Thoracic aorta (tissue), 2 donors: Measurements from ENCODE around the gene PCYT1B. TPM values are rescaled to one million over a fixed set of nuclear protein-coding genes. Genes with fewer than 3 reads are reported as not detected.

Experiments
- ATAC-seq: fragments of 150-250 bp; one replicate; pipeline ENCODE4 v1.8.0; 2017; ENCODE audit warnings: low read depth; ENCODE audit not compliant: insufficient number of reproducible peaks, low FRiP score
- DNase-seq: peaks from one replicate; pipeline ENCODE4 v3.0.0-alpha.2; 2020; ENCODE audit warnings: low spot score
- H3K27ac ChIP-seq, 2 donors: fragments of 200-600 bp; sonication (generic); 1 replicate in 1 of 2; 2 replicates in 1 of 2; pipeline ENCODE4 v1.5.1; 2016; ENCODE audit warnings: mild to moderate bottlenecking in 2 of 2, moderate library complexity in 2 of 2
- H3K27me3 ChIP-seq: fragments of 200-600 bp; sonication (generic); replicated peaks from 2 replicates; pipeline ENCODE4 v1.6.0; 2016; ENCODE audit warnings: mild to moderate bottlenecking; ENCODE audit not compliant: insufficient read depth
- H3K36me3 ChIP-seq: fragments of 200-600 bp; sonication (generic); one replicate; pipeline ENCODE4 v1.5.1; 2016
- H3K4me1 ChIP-seq, 2 donors: fragments of 200-600 bp; sonication (generic); 1 replicate in 1 of 2; 2 replicates in 1 of 2; pipeline versions ENCODE4 v1.5.1 to v1.6.0; 2016; ENCODE audit warnings: low read depth in 2 of 2, mild to moderate bottlenecking in 1 of 2; ENCODE audit not compliant: control insufficient read depth in 1 of 2
- H3K4me3 ChIP-seq: fragments of 200-600 bp; sonication (generic); 2 replicates; pipeline ENCODE4 v1.5.1; 2016; ENCODE audit warnings: mild to moderate bottlenecking
- H3K9me3 ChIP-seq: fragments of 200-600 bp; sonication (generic); 2 replicates; pipeline ENCODE4 v1.5.1; 2016
- total RNA-seq, 2 donors: library from RNA; depleted of rRNA; stranded (reverse); fragments of >200 nt; gene quantifications; one replicate each; pipeline versions ENCODE4 v1.1.0 to v1.2.3, GENCODE V29; 2016
- TF ChIP-seq, protein P1 (sequence below): fragments of 200-600 bp; sonication (generic); IDR thresholded peaks from one replicate; pipeline ENCODE4 v1.5.1; 2019; ENCODE audit warnings: antibody characterized with exemption

Gene PCYT1B
- total RNA-seq, 2 donors from 2014 or later = under 0.01 to 0.63 TPM

DNA sequence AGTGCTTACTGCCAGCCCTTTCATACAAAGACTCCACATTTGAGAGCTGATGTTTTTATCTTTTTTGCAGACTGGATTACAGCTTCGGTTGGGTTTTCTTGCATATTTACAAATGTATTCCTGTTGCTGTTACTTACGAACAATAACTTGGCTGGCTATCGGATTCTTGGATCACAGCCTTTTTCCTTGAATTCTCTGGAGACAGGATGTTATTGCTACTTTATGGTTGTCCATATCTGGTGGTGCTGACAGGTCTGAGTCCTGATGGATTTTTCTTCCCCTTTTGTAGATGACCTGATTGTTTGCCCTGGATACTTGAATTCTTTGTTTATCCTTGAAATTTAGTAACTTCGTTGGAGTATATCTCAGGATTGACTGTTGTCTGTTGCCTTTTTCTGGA, 104.4 kb downstream of the PCYT1B start:
- no peak overlapping the region for H3K4me3 ChIP-seq
- no peaks in the 10 kb centered on the region for H3K9me3 ChIP-seq
- TF ChIP-seq, protein P1, sequence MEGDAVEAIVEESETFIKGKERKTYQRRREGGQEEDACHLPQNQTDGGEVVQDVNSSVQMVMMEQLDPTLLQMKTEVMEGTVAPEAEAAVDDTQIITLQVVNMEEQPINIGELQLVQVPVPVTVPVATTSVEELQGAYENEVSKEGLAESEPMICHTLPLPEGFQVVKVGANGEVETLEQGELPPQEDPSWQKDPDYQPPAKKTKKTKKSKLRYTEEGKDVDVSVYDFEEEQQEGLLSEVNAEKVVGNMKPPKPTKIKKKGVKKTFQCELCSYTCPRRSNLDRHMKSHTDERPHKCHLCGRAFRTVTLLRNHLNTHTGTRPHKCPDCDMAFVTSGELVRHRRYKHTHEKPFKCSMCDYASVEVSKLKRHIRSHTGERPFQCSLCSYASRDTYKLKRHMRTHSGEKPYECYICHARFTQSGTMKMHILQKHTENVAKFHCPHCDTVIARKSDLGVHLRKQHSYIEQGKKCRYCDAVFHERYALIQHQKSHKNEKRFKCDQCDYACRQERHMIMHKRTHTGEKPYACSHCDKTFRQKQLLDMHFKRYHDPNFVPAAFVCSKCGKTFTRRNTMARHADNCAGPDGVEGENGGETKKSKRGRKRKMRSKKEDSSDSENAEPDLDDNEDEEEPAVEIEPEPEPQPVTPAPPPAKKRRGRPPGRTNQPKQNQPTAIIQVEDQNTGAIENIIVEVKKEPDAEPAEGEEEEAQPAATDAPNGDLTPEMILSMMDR = no peak
- ATAC-seq (no peak), DNase-seq (no peak)
- H3K4me1 ChIP-seq = no peaks in the 10 kb centered on the region
- no peaks in the 10 kb centered on the region for H3K27me3 ChIP-seq
- peaks cover 7% of the 10 kb centered on the region for H3K36me3 ChIP-seq
- no peak overlapping the region for H3K27ac ChIP-seq

DNA sequence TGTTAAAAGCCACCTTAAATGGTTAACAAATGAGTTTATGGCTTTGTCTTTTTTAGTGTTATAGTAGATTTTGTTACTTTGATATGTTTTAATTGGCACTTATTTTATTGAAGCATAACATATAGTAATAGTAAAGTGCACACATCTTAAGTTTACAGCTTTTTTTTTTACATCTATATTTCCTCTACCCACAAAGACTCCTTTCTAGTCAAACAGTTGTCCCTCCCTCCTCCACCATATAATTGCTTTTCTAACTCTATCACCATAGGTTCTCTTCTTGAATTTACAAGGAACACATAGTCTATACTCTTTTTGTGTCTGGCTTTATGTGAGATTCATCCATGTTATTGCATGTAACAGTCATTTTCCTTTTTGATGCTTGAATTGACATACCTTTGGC, 110.6 kb downstream of the PCYT1B start:
- no peak for ATAC-seq
- H3K4me3 ChIP-seq = no peak overlapping the region
- DNase-seq = no peak
- no peaks in the 10 kb centered on the region for H3K9me3 ChIP-seq
- H3K27me3 ChIP-seq = no peaks in the 10 kb centered on the region
- no peaks in the 10 kb centered on the region for H3K36me3 ChIP-seq
- no peak overlapping the region for H3K27ac ChIP-seq
- H3K4me1 ChIP-seq = no peaks in the 10 kb centered on the region
- TF ChIP-seq, protein P1 = no peak

DNA sequence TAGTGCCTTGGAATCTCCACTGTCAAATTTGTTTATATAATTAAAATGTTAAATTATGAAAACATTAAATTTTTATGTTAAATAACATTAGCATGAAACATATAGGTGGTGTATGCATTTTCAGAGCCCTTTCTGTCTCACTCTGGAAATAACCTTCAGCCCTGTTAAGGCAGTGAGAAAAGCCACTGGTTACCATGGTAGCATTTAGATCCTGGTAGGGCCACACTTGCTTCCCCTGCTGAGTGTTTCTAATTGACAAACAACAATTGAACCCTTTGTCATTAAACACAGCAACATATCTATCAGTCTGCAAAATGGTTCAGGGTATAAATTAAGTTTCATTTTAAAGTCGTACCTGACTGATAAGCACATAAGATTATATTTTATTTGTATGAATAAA, 118.5 kb downstream of the PCYT1B start:
- H3K36me3 ChIP-seq = peaks cover 9% of the 10 kb centered on the region
- ATAC-seq = no peak

DNA sequence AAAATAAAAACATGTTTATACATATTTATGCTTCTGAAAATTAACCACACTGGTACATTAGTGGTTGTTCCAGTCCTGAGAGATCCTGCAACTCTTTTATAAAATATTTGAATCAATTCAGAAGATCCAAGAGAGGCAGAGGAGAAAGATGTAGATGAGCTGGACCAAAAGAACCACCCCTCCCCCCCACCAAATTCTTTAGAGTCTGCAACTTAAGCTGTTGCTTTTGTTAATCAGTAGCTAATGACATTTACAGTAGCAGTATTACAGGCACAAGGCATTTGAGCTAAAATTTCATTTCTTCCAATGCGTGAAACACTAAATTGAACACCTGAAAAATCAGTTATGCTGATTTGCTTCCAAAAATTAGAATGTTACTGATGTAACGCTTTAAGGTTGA, 120.5 kb downstream of the PCYT1B start:
- H3K27ac ChIP-seq = no peak overlapping the region
- no peak for ATAC-seq
- TF ChIP-seq, protein P1 = no peak
- peaks cover 9% of the 10 kb centered on the region for H3K36me3 ChIP-seq
- no peak for DNase-seq
- H3K27me3 ChIP-seq = no peaks in the 10 kb centered on the region
- no peak overlapping the region for H3K4me3 ChIP-seq
- no peaks in the 10 kb centered on the region for H3K4me1 ChIP-seq
- H3K9me3 ChIP-seq = no peaks in the 10 kb centered on the region

More for the DNA sequence above, 118.5 kb downstream of the PCYT1B start:
- TF ChIP-seq, protein P1 = no peak
- Histone ChIP-seq H3K27me3 (no peaks in the 10 kb centered on the region), H3K9me3 (no peaks in the 10 kb centered on the region), H3K4me3 (no peak overlapping the region), H3K27ac (no peak overlapping the region), H3K4me1 (no peaks in the 10 kb centered on the region)
- DNase-seq = no peak

DNA sequence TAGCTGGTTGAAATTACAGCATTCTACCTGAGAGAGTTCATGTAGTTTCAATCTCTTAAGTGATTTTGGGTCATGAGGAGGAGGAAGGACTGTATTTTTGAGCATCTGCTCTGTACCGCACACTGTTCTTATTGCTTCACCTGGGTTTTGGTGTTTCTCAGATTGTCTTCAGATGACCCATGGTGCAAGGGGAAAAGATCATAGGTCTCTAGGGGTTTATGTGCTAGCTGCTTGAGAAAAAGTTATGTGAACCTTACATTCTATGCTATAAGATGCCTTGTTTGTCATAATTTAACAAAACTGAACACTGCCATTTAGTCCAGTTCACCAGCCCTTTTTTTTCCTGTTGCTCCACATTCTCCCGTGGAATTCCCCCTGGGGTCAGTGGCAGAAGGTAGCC, 121.7 kb downstream of the PCYT1B start:
- DNase-seq = no peak
- peaks cover 9% of the 10 kb centered on the region for H3K36me3 ChIP-seq
- no peaks in the 10 kb centered on the region for H3K4me1 ChIP-seq
- no peak overlapping the region for H3K27ac ChIP-seq
- H3K27me3 ChIP-seq = no peaks in the 10 kb centered on the region
- H3K4me3 ChIP-seq = no peak overlapping the region
- TF ChIP-seq, protein P1 = no peak
- no peaks in the 10 kb centered on the region for H3K9me3 ChIP-seq
- ATAC-seq = no peak
